HepG2 (cell line): Measurements from ENCODE around the gene FKBP5. TPM values are rescaled to one million over a fixed set of nuclear protein-coding genes. Genes with fewer than 3 reads are reported as not detected.

Experiments used
- ATAC-seq: fragments of 200-7000 bp; cut with Tn5 transposase; 3 replicates; pipeline ENCODE4 v1.9.1; 2020; ENCODE audit warnings: mild to moderate bottlenecking, moderate library complexity
- BruUV-seq: library from RNA; stranded (reverse); fragments of 400-500 nt; replicated peaks from 2 replicates; lab custom pipeline; 2021; lab: Mats Ljungman, UMichigan
- CTCF ChIA-PET: fragments of 300-600 bp; formaldehyde crosslinking; extraction: SDS; loops from one replicate; lab custom pipeline; 2021; ENCODE audit warnings: low total read pairs, inconsistent platforms, low intra/inter-chr PET ratio; lab: Yijun Ruan, JAX
- POLR2A ChIA-PET: fragments of 350-600 bp; sonication (Branson Sonifier 250); formaldehyde crosslinking; loops from one replicate; lab custom pipeline; 2020; ENCODE audit warnings: antibody characterized with exemption, inconsistent platforms; lab: Yijun Ruan, JAX
- DNase-seq: peaks from one replicate; pipeline ENCODE4 v3.0.0-alpha.2; 2015; ENCODE audit warnings: low spot score
- FAIRE-seq: peaks from 3 replicates; lab custom pipeline; 2011; peaks lifted over from hg19 to GRCh38; lab: Jason Lieb, UNC
- H2AFZ ChIP-seq: one replicate; pipeline ENCODE4 v1.6.1; 2011; ENCODE audit warnings: low read length, inconsistent platforms
- H3K27ac ChIP-seq: fragments of 300-600 bp; 3 replicates; pipeline ENCODE4 v1.8.0; 2011; ENCODE audit warnings: mixed run types, mild to moderate bottlenecking, mixed read lengths, low read length, inconsistent platforms; ENCODE audit not compliant: insufficient read depth; ENCODE audit errors: extremely low read length
- H3K27me3 ChIP-seq, 2 experiments: fragments of 200-600 bp in 1 of 2; 2 replicates in 1 of 2; 3 replicates in 1 of 2; pipeline versions ENCODE4 v1.6.0 to v1.8.0; 2011; ENCODE audit warnings: low read length in 2 of 2, mild to moderate bottlenecking in 2 of 2, moderate library complexity in 2 of 2, inconsistent platforms in 1 of 2; ENCODE audit not compliant: insufficient read depth in 2 of 2, control insufficient read depth in 1 of 2
- H3K36me3 ChIP-seq, 2 experiments: fragments of 200-600 bp in 1 of 2; replicated peaks in 1 of 2; 2 replicates in 1 of 2; 3 replicates in 1 of 2; pipeline versions ENCODE4 v1.5.1 to v1.8.0; 2011; ENCODE audit warnings: low read length in 2 of 2, inconsistent platforms in 1 of 2; ENCODE audit not compliant: insufficient read depth in 2 of 2, control insufficient read depth in 1 of 2
- H3K4me1 ChIP-seq: 2 replicates; pipeline ENCODE4 v1.5.1; 2012; ENCODE audit warnings: low read length, inconsistent platforms; ENCODE audit not compliant: insufficient read depth
- H3K4me2 ChIP-seq: 2 replicates; pipeline ENCODE4 v1.6.0; 2011; ENCODE audit warnings: low read depth, low read length, inconsistent platforms
- H3K4me3 ChIP-seq, 3 experiments: fragments of 200-600 bp in 1 of 3; sonication (generic), shearing (Covaris generic) in 1 of 3; replicated peaks in 1 of 3; 2 replicates each; pipeline ENCODE4 v1.5.1; 2011 to 2016; ENCODE audit warnings: low read length in 3 of 3, inconsistent platforms in 2 of 3, low read depth in 2 of 3, mild to moderate bottlenecking in 2 of 3, control low read depth in 1 of 3, mixed read lengths in 1 of 3; ENCODE audit not compliant: insufficient read depth in 1 of 3
- H3K79me2 ChIP-seq: one replicate; pipeline ENCODE4 v1.6.1; 2011; ENCODE audit warnings: low read length, inconsistent platforms; ENCODE audit not compliant: insufficient read depth
- H3K9ac ChIP-seq: 2 replicates; pipeline ENCODE4 v1.6.0; 2011; ENCODE audit warnings: mild to moderate bottlenecking, low read depth, low read length, inconsistent platforms; ENCODE audit not compliant: insufficient read depth
- H3K9me3 ChIP-seq: 2 replicates; pipeline ENCODE4 v1.5.1; 2012; ENCODE audit warnings: mild to moderate bottlenecking, low read length
- H4K20me1 ChIP-seq: 2 replicates; pipeline ENCODE4 v1.6.0; 2011; ENCODE audit warnings: inconsistent platforms, mild to moderate bottlenecking, low read length, moderate library complexity; ENCODE audit not compliant: insufficient read depth
- AGO2 ChIP-seq: fragments of 200-400 bp; formaldehyde crosslinking; optimal IDR thresholded peaks from 2 replicates; pipeline ENCODE3; 2017; ENCODE audit warnings: mild to moderate bottlenecking, low read depth, low read length, moderate library complexity
- ATRX ChIP-seq: sonication (generic); formaldehyde crosslinking; IDR thresholded peaks from 2 replicates; pipeline ENCODE4 v1.4.0; 2020; ENCODE audit warnings: missing genetic modification reagents, borderline replicate concordance
- ELF3 ChIP-seq: IDR thresholded peaks from 2 replicates; pipeline ENCODE4 v1.6.1; 2016; ENCODE audit warnings: missing genetic modification reagents, missing compliant biosample characterization
- KMT2B ChIP-seq: IDR thresholded peaks from 2 replicates; pipeline ENCODE4 v1.6.1; 2016; ENCODE audit warnings: missing genetic modification reagents, missing compliant biosample characterization
- NFIC ChIP-seq: IDR thresholded peaks from 2 replicates; pipeline ENCODE4 v1.6.1; 2012; ENCODE audit warnings: mild to moderate bottlenecking, low read length, inconsistent platforms
- RFX3 ChIP-seq: IDR thresholded peaks from 2 replicates; pipeline ENCODE4 v1.6.1; 2016; ENCODE audit warnings: missing biosample characterization, missing genetic modification reagents
- SIX1 ChIP-seq: sonication (generic); formaldehyde crosslinking; IDR thresholded peaks from 2 replicates; pipeline ENCODE4 v1.4.0; 2020; ENCODE audit warnings: missing genetic modification reagents, borderline replicate concordance
- TAF1 ChIP-seq: sonication (generic); formaldehyde crosslinking; IDR thresholded peaks from 2 replicates; pipeline ENCODE4 v1.4.0; 2020; ENCODE audit warnings: missing genetic modification reagents
- TCF7 ChIP-seq: sonication (generic); IDR thresholded peaks from 2 replicates; pipeline ENCODE4 v1.6.1; 2016; ENCODE audit warnings: antibody characterized with exemption, low read depth
- ZBTB21 ChIP-seq: sonication (generic); formaldehyde crosslinking; IDR thresholded peaks from 2 replicates; pipeline ENCODE4 v1.4.0; 2020; ENCODE audit warnings: missing genetic modification reagents
- ZNF232 ChIP-seq: sonication (generic); formaldehyde crosslinking; IDR thresholded peaks from 2 replicates; pipeline ENCODE4 v1.4.0; 2020; ENCODE audit warnings: missing genetic modification reagents, borderline replicate concordance
- ZNF264 ChIP-seq: sonication (generic); formaldehyde crosslinking; IDR thresholded peaks from 2 replicates; pipeline ENCODE4 v1.4.0; 2020; ENCODE audit warnings: missing genetic modification reagents
- ZNF543 ChIP-seq: sonication (generic); formaldehyde crosslinking; IDR thresholded peaks from 2 replicates; pipeline ENCODE4 v1.4.0; 2020; ENCODE audit warnings: mild to moderate bottlenecking, missing genetic modification reagents
- WGBS: methylation state at CpG from one replicate; pipeline ENCODE4 v1.1.6; 2017; ENCODE audit warnings: low lambda C conversion rate; 5-methylcytosine and 5-hydroxymethylcytosine counted together
- in situ Hi-C: cut with HindIII; loops from 2 replicates; pipeline ENCODE4 v1.10.0; 2017; ENCODE audit warnings: low pct_unique_long_range_greater_than_20kb; ENCODE audit not compliant: extremely low pct_ligation_motif_present
- intact Hi-C: fragments of 100-400 bp; cut with micrococcal nuclease; formaldehyde crosslinking; loops from one replicate; pipeline ENCODE4 v1.10.0; 2022; ENCODE audit not compliant: unreplicated experiment
- polyA plus RNA-seq, 8 experiments: library from polyadenylated mRNA; depleted of rRNA in 3 of 8; stranded (reverse) in 7 of 8; unstranded in 1 of 8; fragments of >200 nt; fragmentation: Illumina TruSeq in 4 of 8; extraction: Trizol in 4 of 8; gene quantifications; 2 replicates each; pipeline versions ENCODE4 v1.2.1 to v1.2.3, GENCODE V29; 2011 to 2016; ENCODE audit warnings: low read depth in 4 of 8, missing spikeins in 1 of 8, mixed read lengths in 1 of 8; ENCODE audit not compliant: insufficient read depth in 1 of 8
- total RNA-seq, 5 experiments: library from RNA; depleted of rRNA; stranded (reverse); fragments of >200 nt; fragmentation: Illumina TruSeq; extraction: Trizol; gene quantifications; 2 replicates each; pipeline ENCODE4 v1.2.3, GENCODE V29; 2016; ENCODE audit warnings: low read depth in 1 of 5
- TF ChIP-seq, protein P1 (sequence below): sonication (generic); formaldehyde crosslinking; IDR thresholded peaks from 2 replicates; pipeline ENCODE4 v1.5.1; 2020; ENCODE audit warnings: mild to moderate bottlenecking, moderate library complexity, missing genetic modification reagents
- TF ChIP-seq, protein P2 (sequence below), 2 experiments: sonication (generic) in 1 of 2; formaldehyde crosslinking in 1 of 2; IDR thresholded peaks; 2 replicates each; pipeline versions ENCODE4 v1.4.0 to v1.6.1; 2018 to 2020; ENCODE audit warnings: missing genetic modification reagents in 2 of 2, borderline replicate concordance in 1 of 2, low read depth in 1 of 2, mild to moderate bottlenecking in 1 of 2, missing biosample characterization in 1 of 2

Gene FKBP5
- total and polyA plus RNA-seq, 2 of the 13 experiments (the other 11 are each of a cell fraction or from before 2014, with no cell fraction given) = 8.0 to 17.4 TPM

DNA sequence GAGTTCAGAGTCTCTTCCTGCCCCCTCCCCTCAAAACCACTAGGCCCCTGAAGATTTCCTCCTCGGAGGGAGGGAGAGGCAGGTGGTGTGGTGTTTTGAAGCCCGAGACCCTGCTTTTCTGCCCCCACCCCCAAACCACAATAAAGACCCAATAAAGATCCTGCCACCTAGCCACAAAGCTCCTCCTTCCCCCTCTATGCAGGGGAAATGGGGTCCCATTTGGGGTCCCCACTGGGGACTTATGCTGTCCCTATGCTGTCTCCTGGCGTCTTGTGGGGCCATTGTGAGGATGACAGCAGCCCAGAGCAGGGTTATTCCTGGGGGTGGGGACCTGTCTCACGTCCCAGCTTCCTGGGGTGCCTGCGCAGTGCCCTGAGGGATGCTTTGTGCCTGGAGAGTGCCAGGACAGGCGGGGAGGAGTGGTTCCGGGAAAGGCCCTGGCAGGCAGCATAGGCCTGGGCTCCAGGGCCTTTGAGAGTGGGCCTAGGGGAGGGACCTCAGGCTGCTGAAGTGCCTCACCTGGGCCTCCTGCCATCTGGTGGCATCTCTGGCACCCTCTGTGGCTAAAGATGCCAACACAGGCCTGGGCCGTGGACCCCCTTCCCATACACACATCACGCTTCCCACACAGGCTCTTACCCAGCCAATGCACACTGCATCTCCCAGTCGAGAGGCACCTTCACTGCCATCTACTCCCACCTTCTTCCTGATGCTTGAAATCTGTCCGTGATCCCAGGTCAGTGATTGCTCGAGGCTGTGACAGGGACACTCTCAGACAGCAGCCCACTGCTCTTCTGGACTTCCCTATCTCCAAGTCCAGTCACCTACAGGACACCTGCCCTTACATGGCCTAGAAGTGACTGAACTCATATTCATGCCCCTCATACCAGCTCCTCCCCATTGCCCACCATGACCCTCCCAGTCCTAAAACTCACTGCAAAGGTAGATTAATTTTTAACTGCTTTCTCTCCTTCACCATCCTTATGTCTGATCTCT, 40.3 kb upstream of the FKBP5 start (continued):
- TF ChIP-seq, protein P1, sequence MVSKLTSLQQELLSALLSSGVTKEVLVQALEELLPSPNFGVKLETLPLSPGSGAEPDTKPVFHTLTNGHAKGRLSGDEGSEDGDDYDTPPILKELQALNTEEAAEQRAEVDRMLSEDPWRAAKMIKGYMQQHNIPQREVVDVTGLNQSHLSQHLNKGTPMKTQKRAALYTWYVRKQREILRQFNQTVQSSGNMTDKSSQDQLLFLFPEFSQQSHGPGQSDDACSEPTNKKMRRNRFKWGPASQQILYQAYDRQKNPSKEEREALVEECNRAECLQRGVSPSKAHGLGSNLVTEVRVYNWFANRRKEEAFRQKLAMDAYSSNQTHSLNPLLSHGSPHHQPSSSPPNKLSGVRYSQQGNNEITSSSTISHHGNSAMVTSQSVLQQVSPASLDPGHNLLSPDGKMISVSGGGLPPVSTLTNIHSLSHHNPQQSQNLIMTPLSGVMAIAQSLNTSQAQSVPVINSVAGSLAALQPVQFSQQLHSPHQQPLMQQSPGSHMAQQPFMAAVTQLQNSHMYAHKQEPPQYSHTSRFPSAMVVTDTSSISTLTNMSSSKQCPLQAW (CRISPR knock-in tag) = no peak
- no peak for TF ChIP-seq RFX3
- no peak for TF ChIP-seq ELF3 (CRISPR knock-in tag)
- no peak for TF ChIP-seq ATRX (CRISPR knock-in tag)
- no peak for TF ChIP-seq KMT2B (CRISPR knock-in tag)
- no peak for TF ChIP-seq ZBTB21 (CRISPR knock-in tag)
- no peak for TF ChIP-seq ZNF232 (CRISPR knock-in tag)
- TF ChIP-seq TAF1 (CRISPR knock-in tag) = peak; percentile 3
- no peak for TF ChIP-seq TCF7
- TF ChIP-seq, all 625 proteins: peak for 36

DNA sequence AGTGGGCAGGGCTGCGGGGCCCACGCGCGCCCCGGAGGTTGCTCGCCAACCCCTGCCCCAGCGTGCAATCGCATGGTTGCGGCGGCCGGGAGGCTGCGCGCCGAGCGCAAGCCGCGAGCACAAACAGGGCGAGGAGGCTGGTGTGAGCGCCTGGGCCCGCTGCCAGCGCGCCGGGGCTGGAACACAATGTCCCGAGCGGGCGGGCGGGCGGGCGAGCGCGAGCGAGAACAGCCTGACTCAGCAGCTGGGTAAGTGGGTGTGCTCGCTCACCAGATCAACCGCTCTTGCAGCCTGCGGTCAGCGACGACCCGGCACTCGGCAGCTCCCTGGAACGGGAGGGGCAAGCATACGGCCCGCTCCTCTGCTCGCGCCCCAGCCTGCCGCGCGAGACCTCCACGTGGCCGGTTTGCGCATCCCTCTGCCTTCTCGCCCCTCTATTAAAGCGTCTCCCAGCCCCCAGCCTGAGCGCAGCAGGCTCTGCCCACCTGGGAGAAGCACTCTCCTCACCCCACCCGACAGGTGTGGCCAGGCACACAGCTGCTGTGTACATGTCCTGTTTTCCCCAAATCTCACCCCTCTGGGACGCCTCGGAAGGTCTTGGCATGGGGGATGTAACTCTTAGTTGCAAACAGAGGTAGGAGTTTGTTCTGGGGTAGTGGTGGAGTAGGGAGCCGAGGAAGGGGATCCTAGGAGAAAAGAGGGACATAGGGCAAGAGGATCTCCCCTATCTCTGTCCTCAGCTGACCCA, 39.4 kb upstream of the FKBP5 start:
- WGBS = 0% methylated on average over 36 of the region's 57 CpGs
- POLR2A ChIA-PET = interaction anchor here (1.3 to 3.4 kb wide), 3 partner anchors 9 to 126 kb away, joined by 4 to 16 read pairs (median 15); partner anchors contain the start of gene ARMC12
- FAIRE-seq (no peak), ATAC-seq (peak; percentile 39), DNase-seq (peak; percentile 76)
- intact Hi-C loops (no loop called here), in situ Hi-C loops (loop anchor here (5.0 kb wide), 1 partner anchor 41 kb away; the partner anchor contains the start of gene FKBP5)
- Histone ChIP-seq H3K27ac (peak overlapping the region; percentile 53), H3K4me3 (peak overlapping the region; percentile 61 to 88 (median 63)), H3K27me3 (no peaks in the 10 kb centered on the region; a peak in 1 of 5 replicates), H2AFZ (peak overlapping the region; percentile 23), H3K79me2 (no peaks in the 10 kb centered on the region), H3K9ac (peak overlapping the region; percentile 66), H3K9me3 (no peaks in the 10 kb centered on the region), H3K4me1 (peaks cover 85% of the 10 kb centered on the region), H3K4me2 (peak overlapping the region; percentile 100), H3K36me3 (no peaks in the 10 kb centered on the region), H4K20me1 (no peaks in the 10 kb centered on the region)
- CTCF ChIA-PET = interaction anchor here (1.0 kb wide), 1 partner anchor 144 kb away, joined by 3 read pairs; no protein-coding TSS in a partner anchor
- no TSS peak for BruUV-seq
- TF ChIP-seq NFIC = no peak
- TF ChIP-seq ZNF543 = no peak
- TF ChIP-seq SIX1 = no peak
- TF ChIP-seq ZNF264 (CRISPR knock-in tag) = no peak
- TF ChIP-seq, protein P2, sequence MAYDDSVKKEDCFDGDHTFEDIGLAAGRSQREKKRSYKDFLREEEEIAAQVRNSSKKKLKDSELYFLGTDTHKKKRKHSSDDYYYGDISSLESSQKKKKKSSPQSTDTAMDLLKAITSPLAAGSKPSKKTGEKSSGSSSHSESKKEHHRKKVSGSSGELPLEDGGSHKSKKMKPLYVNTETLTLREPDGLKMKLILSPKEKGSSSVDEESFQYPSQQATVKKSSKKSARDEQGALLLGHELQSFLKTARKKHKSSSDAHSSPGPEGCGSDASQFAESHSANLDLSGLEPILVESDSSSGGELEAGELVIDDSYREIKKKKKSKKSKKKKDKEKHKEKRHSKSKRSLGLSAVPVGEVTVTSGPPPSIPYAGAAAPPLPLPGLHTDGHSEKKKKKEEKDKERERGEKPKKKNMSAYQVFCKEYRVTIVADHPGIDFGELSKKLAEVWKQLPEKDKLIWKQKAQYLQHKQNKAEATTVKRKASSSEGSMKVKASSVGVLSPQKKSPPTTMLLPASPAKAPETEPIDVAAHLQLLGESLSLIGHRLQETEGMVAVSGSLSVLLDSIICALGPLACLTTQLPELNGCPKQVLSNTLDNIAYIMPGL (CRISPR knock-in tag; IDR thresholded peaks at IDR 0.05; ENCODE audit: borderline replicate concordance in 1 of 2, low read depth in 1 of 2) = peak; percentile 28 to 78; a peak in 2 of 4 replicates
- peak; percentile 4 for TF ChIP-seq AGO2
